Tibial nerve (tissue), 4 donors: ENCODE data around the gene NDST1.

Source experiments
- CTCF ChIP-seq, 5 experiments: fragments of 200-600 bp in 3 of 5; fragments of 450-650 bp in 2 of 5; sonication (generic) in 3 of 5; IDR thresholded peaks; one replicate each; pipeline ENCODE4 v1.5.1; 2016 to 2019; ENCODE audit warnings: antibody characterized with exemption in 5 of 5, mild to moderate bottlenecking in 3 of 5, moderate library complexity in 2 of 5
- EP300 ChIP-seq, 2 donors: sonication (generic); formaldehyde crosslinking; IDR thresholded peaks; one replicate each; pipeline ENCODE4 v1.6.1; 2017; ENCODE audit warnings: antibody characterized with exemption in 2 of 2, mild to moderate bottlenecking in 1 of 2
- POLR2A ChIP-seq, 2 donors: fragments of 450-650 bp; IDR thresholded peaks; one replicate each; pipeline ENCODE4 v1.6.1; 2017; ENCODE audit warnings: antibody characterized with exemption in 2 of 2, mild to moderate bottlenecking in 2 of 2, moderate library complexity in 2 of 2

- TF ChIP-seq CTCF (IDR thresholded peaks at IDR 0.05) (no peak), POLR2A (IDR thresholded peaks at IDR 0.05) (no peak), EP300 (IDR thresholded peaks at IDR 0.05) (no peak)
These were observed 75.8 kb downstream of the NDST1 start for GRCh38 chr5:150583541-150584225.
